CD4-positive, CD25-positive, alpha-beta regulatory T cell (primary cell): ENCODE data around the gene DHX16. TPM values are rescaled to one million over a fixed set of nuclear protein-coding genes. Genes with fewer than 3 reads are reported as not detected.

ENCODE experiments used
- ATAC-seq, 2 donors: fragments of 150-1000 bp; cut with Tn5 transposase; one replicate each; pipeline ENCODE4 v1.10.0; 2021; ENCODE audit warnings: low read depth in 2 of 2, moderate number of reproducible peaks in 2 of 2, moderate library complexity in 1 of 2
- DNase-seq, 3 donors: peaks; one replicate each; pipeline versions ENCODE4 v3.0.0 to v3.0.0-alpha.2; 2012 to 2022; ENCODE audit warnings: mixed read lengths in 1 of 3
- H3K27ac ChIP-seq: one replicate; pipeline ENCODE4 v1.7.0; 2013; ENCODE audit warnings: mild to moderate bottlenecking, low read length; ENCODE audit not compliant: insufficient read depth, poor library complexity, severe bottlenecking
- H3K27me3 ChIP-seq: one replicate; pipeline ENCODE4 v1.7.0; 2013; ENCODE audit warnings: low read length; ENCODE audit not compliant: control insufficient read depth, insufficient read depth
- H3K36me3 ChIP-seq: one replicate; pipeline ENCODE4 v1.7.0; 2013; ENCODE audit warnings: mild to moderate bottlenecking, low read length, moderate library complexity; ENCODE audit not compliant: control insufficient read depth, insufficient read depth
- H3K4me1 ChIP-seq: 2 replicates; pipeline ENCODE4 v1.7.0; 2013; ENCODE audit warnings: mild to moderate bottlenecking, low read length; ENCODE audit not compliant: insufficient read depth, control insufficient read depth, poor library complexity, severe bottlenecking
- H3K4me3 ChIP-seq: one replicate; pipeline ENCODE4 v1.7.0; 2013; ENCODE audit warnings: low read depth, mild to moderate bottlenecking, low read length, moderate library complexity
- H3K9me3 ChIP-seq, 2 experiments: 1 replicate in 1 of 2; 2 replicates in 1 of 2; pipeline ENCODE4 v1.7.0; 2013; ENCODE audit warnings: low read length in 2 of 2, mild to moderate bottlenecking in 1 of 2, moderate library complexity in 1 of 2; ENCODE audit not compliant: control insufficient read depth in 2 of 2
- H3K27ac Mint-ChIP-seq, 3 donors: one replicate each; pipeline ENCODE4 v1.8.0; 2020 to 2022; ENCODE audit warnings: mild to moderate bottlenecking in 3 of 3, mixed read lengths in 3 of 3, moderate library complexity in 2 of 3
- H3K27me3 Mint-ChIP-seq: one replicate; pipeline ENCODE4 v1.8.0; 2022; ENCODE audit warnings: mild to moderate bottlenecking, mixed read lengths
- H3K36me3 Mint-ChIP-seq: one replicate; pipeline ENCODE4 v1.8.0; 2020; ENCODE audit warnings: mixed read lengths
- H3K4me1 Mint-ChIP-seq, 4 donors: one replicate each; pipeline ENCODE4 v1.8.0; 2020 to 2022; ENCODE audit warnings: mixed read lengths in 4 of 4, mild to moderate bottlenecking in 1 of 4
- H3K4me3 Mint-ChIP-seq, 4 donors: one replicate each; pipeline ENCODE4 v1.8.0; 2020 to 2022; ENCODE audit warnings: mild to moderate bottlenecking in 4 of 4, mixed read lengths in 4 of 4, moderate library complexity in 3 of 4
- H3K9me3 Mint-ChIP-seq, 7 donors: one replicate each; pipeline ENCODE4 v1.8.0; 2020 to 2022; ENCODE audit warnings: mixed read lengths in 7 of 7, mild to moderate bottlenecking in 3 of 7, moderate library complexity in 2 of 7
- polyA plus RNA-seq, 4 donors: library from polyadenylated mRNA; unstranded; fragments of 300-500 nt; fragmentation: Illumina TruSeq; gene quantifications; one replicate each; pipeline ENCODE4 v1.2.3, GENCODE V29; 2021
- total RNA-seq: library from RNA; stranded (reverse); gene quantifications from one replicate; pipeline ENCODE4 v1.2.3, GENCODE V29; 2022

Gene DHX16
- total and polyA plus RNA-seq, 5 donors from 2014 or later, result 13.2 to 33.8 (median 18.7) TPM

- Mint-ChIP-seq H3K4me3 (peak within 1 kb of the TSS; percentile 95 to 100 (median 96)), H3K27ac (peak within 1 kb of the TSS; percentile 98 to 99 (median 98)), H3K27me3 (peaks cover 5% of the 10 kb centered on the region), H3K36me3 (peaks cover 30% of the 10 kb centered on the region), H3K9me3 (peaks cover 0 to 6% (median 0%) of the 10 kb centered on the region in 7 donors), H3K4me1 (peaks cover 11 to 48% (median 28%) of the 10 kb centered on the region in 4 donors)
- DNase-seq (peak; percentile 67 to 87 (median 82)), ATAC-seq (peak; percentile 29 to 40)
- Histone ChIP-seq H3K9me3 (no peaks in the 10 kb centered on the region), H3K27me3 (no peaks in the 10 kb centered on the region), H3K36me3 (no peaks in the 10 kb centered on the region), H3K27ac (peak within 1 kb of the TSS; percentile 96), H3K4me1 (peaks cover 74% of the 10 kb centered on the region), H3K4me3 (peak within 1 kb of the TSS; percentile 97)
These were observed 13.5 kb upstream of the DHX16 start, which contains the start of gene PPP1R18 for GRCh38 chr6:30686009-30686907. PPP1R18 (minus strand) TSS chr6:30686645; CDS start chr6:30686018, 627 bp downstream.

GRCh38 chr6:30685157-30686008 is 12.6 kb upstream of the DHX16 start:
- Histone ChIP-seq H3K4me1 (peaks cover 73% of the 10 kb centered on the region), H3K4me3 (peak overlapping the region; percentile 97), H3K9me3 (no peaks in the 10 kb centered on the region), H3K36me3 (no peaks in the 10 kb centered on the region), H3K27me3 (no peaks in the 10 kb centered on the region), H3K27ac (peak overlapping the region; percentile 96)
- ATAC-seq (no peak), DNase-seq (peak in 1 of 3 donors; percentile 41)
- peak overlapping the region; percentile 98 to 99 (median 98) for H3K27ac Mint-ChIP-seq
- H3K27me3 Mint-ChIP-seq, result peaks cover 5% of the 10 kb centered on the region
- peak overlapping the region; percentile 95 to 100 (median 96) for H3K4me3 Mint-ChIP-seq
- peaks cover 36% of the 10 kb centered on the region for H3K36me3 Mint-ChIP-seq
- H3K9me3 Mint-ChIP-seq, result peaks cover 0 to 6% (median 0%) of the 10 kb centered on the region in 7 donors
- H3K4me1 Mint-ChIP-seq, result peaks cover 9 to 48% (median 24%) of the 10 kb centered on the region in 4 donors

GRCh38 chr6:30684386-30685156 is 11.8 kb upstream of the DHX16 start:
- peak; percentile 36 to 80 (median 41) for DNase-seq
- Mint-ChIP-seq H3K4me3 (peak overlapping the region; percentile 95 to 100 (median 96)), H3K27ac (peak overlapping the region; percentile 98 to 99 (median 98)), H3K27me3 (peaks cover 5% of the 10 kb centered on the region), H3K9me3 (peaks cover 0 to 6% (median 0%) of the 10 kb centered on the region in 7 donors), H3K36me3 (peaks cover 40% of the 10 kb centered on the region), H3K4me1 (peaks cover 5 to 48% (median 21%) of the 10 kb centered on the region in 4 donors)
- no peak for ATAC-seq
- no peaks in the 10 kb centered on the region for H3K9me3 ChIP-seq
- no peaks in the 10 kb centered on the region for H3K27me3 ChIP-seq
- H3K4me1 ChIP-seq, result peaks cover 73% of the 10 kb centered on the region
- peak overlapping the region; percentile 96 for H3K27ac ChIP-seq
- H3K4me3 ChIP-seq, result peak overlapping the region; percentile 97
- peaks cover 5% of the 10 kb centered on the region for H3K36me3 ChIP-seq

DNA sequence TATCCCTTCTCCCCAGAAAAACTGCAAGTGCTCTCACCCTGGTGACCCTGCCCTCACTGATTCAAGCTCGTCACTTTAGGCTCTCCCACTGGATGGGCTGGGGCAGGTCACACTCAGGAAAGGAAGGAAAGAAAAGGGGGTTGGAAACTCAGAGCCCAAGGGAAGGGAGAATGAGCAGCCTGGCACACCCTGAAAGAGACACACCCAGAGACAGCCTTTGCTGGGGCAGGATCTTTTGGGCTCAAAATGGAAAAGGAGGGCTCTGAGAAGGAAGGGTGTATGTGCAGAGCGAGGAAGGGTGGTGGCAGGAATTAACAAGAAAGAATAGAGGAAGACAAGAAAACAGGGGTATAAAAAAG is 11.2 kb upstream of the DHX16 start:
- H3K4me3 Mint-ChIP-seq, result peak overlapping the region; percentile 95 to 100 (median 96)
- peaks cover 0 to 6% (median 0%) of the 10 kb centered on the region in 7 donors for H3K9me3 Mint-ChIP-seq
- peak overlapping the region; percentile 96 for H3K27ac ChIP-seq
- peaks cover 8 to 48% (median 21%) of the 10 kb centered on the region in 4 donors for H3K4me1 Mint-ChIP-seq
- peaks cover 5% of the 10 kb centered on the region for H3K27me3 Mint-ChIP-seq
- DNase-seq (no peak), ATAC-seq (no peak)
- H3K9me3 ChIP-seq, result no peaks in the 10 kb centered on the region
- H3K27ac Mint-ChIP-seq, result peak overlapping the region; percentile 93 to 98 (median 96)
- H3K4me1 ChIP-seq, result peaks cover 73% of the 10 kb centered on the region
- peaks cover 5% of the 10 kb centered on the region for H3K36me3 ChIP-seq
- peak overlapping the region; percentile 89 for H3K4me3 ChIP-seq
- H3K27me3 ChIP-seq, result no peaks in the 10 kb centered on the region
- H3K36me3 Mint-ChIP-seq, result peaks cover 43% of the 10 kb centered on the region

GRCh38 chr6:30683183-30683979 is 10.6 kb upstream of the DHX16 start:
- peaks cover 11 to 47% (median 19%) of the 10 kb centered on the region in 4 donors for H3K4me1 Mint-ChIP-seq
- Histone ChIP-seq H3K36me3 (peaks cover 10% of the 10 kb centered on the region), H3K9me3 (no peaks in the 10 kb centered on the region), H3K27ac (peak overlapping the region; percentile 96), H3K27me3 (no peaks in the 10 kb centered on the region), H3K4me3 (peak overlapping the region; percentile 89), H3K4me1 (peaks cover 68% of the 10 kb centered on the region)
- H3K27ac Mint-ChIP-seq, result peak overlapping the region; percentile 93 to 98 (median 96)
- peaks cover 45% of the 10 kb centered on the region for H3K36me3 Mint-ChIP-seq
- peaks cover 5% of the 10 kb centered on the region for H3K27me3 Mint-ChIP-seq
- peak overlapping the region; percentile 95 to 100 (median 96) for H3K4me3 Mint-ChIP-seq
- DNase-seq (no peak), ATAC-seq (no peak)
- H3K9me3 Mint-ChIP-seq, result peaks cover 0 to 6% (median 0%) of the 10 kb centered on the region in 7 donors

DNA sequence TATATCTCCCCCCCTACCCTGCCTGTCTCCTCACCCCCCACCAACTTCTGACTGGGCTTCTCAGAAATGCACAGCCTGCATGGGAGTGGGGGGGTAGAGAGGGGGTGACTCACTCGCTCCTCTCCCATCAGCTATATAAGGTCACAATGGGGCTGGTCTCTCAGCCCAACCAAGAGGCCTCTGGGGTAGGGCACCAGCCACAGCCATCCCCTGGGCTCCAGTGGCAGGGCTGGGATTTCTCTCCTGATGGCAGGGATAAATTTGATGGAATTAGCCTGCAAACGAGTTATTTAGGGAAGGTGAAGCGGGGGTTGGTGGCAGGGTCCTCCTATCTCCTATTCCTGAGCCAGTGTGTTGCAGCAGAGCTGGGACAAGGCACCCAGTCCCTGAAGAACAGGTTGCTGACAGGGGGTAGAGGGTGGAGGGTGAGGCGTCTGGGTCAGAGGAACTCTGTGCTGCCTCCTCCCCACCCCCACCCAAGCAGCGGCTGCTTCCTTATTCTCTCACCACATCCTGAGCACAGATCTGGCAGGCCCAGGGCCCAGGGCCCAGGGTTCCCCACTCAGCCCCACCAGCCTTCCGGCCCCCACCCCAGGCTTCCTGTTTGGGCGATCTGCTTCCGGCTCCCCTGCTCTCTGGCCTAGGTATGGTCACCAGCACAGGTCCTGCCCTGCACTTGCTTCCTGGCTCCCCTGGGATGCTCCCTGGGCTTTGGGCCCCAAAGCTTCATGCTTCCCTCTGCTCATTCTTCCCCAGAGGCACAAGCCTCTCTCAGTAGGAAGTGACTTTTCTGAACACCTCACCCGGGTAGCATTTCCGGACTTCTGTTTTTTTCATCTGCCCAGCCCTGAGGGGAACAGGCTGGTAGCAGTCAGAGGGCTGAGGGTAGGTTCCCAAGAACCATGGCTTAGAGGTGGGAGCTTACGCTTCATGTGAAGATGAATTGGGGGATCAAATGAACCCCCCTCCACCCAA is 9.6 kb upstream of the DHX16 start:
- Mint-ChIP-seq H3K27ac (peak overlapping the region; percentile 93 to 98 (median 96)), H3K9me3 (peaks cover 0 to 6% (median 0%) of the 10 kb centered on the region in 7 donors), H3K4me3 (peak overlapping the region; percentile 95 to 100 (median 96)), H3K27me3 (peaks cover 5% of the 10 kb centered on the region), H3K4me1 (peaks cover 11 to 37% (median 14%) of the 10 kb centered on the region in 4 donors), H3K36me3 (peaks cover 45% of the 10 kb centered on the region)
- H3K36me3 ChIP-seq, result peaks cover 18% of the 10 kb centered on the region
- peak overlapping the region; percentile 96 for H3K27ac ChIP-seq
- peak; percentile 82 to 96 (median 90) for DNase-seq
- H3K27me3 ChIP-seq, result no peaks in the 10 kb centered on the region
- H3K4me3 ChIP-seq, result peak overlapping the region; percentile 89
- no peaks in the 10 kb centered on the region for H3K9me3 ChIP-seq
- ATAC-seq, result peak; percentile 71 to 73
- H3K4me1 ChIP-seq, result peaks cover 58% of the 10 kb centered on the region
